Measurements from ENCODE around the gene UPF2.

Gene UPF2

DNA sequence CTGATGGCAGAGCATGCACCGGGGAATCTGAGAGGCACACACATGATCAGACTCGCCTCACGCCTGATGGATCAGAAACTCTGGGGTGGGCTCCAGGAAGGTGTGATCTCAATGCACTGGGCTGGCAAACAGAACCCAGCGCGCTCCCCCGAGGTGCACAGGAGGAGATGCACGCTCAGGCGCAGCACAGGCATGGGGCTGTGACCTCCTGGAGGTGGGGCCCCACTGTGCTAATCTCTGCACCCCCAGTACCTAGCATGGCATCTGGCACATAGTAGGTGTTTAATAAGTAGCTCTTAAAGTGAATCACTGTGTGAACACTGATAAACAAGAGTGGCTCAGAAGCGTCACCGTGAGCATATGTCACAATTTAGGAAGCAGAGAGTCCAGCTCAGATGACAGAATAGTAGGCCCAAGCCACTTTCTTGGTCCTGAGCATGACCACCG, 161.6 kb downstream of the UPF2 start:
- Mint-ChIP-seq H3K36me3 (no peaks in the 10 kb centered on the region), H3K4me1 (ENCODE audit: low read depth) (peaks cover 4% of the 10 kb centered on the region), H3K9me3 (ENCODE audit: low read depth) (no peaks in the 10 kb centered on the region), H3K4me3 (no peak overlapping the region), H3K27me3 (no peaks in the 10 kb centered on the region), H3K27ac (no peak overlapping the region)

DNA sequence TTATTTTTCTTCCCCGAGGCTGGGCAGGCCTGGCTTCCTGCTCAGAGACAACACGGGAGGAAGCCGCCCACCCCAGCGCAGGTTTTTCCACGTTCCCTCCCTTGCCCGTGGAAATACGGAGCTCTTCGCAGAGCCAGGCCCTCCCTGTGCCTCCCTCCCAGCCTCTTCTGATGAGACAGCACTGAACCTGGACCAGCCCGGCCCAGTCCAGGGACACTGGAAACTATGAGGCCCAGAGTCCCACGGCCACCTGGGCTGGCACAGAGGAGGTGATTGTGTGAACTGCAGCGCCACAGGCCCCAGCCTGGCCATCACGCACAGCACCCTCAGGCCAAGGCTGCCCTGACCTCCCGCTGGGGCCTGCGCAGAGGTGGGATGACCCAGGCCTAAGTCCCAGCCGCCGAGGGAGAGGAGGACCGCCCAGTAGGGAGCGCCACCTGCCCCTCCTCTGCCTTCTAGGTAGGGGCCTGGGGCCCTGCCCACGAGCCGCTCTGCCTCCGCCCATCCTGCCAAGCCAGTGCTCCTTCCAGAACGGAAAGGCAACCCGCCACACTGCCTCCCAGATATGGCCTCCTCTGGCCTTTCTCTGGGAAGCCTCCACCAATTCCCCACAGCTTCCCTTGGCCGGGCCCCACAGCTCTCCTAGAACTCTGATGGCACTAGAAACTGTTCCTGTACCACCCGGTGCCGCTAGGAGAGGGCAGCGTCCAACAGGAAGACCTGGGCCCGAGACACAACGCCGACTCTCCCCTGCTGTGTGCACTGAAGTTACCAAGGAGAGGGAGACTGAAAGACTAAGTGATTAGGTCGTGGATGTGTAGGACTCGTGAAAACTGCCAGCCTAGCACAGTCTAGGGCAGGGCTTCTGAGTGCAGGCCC, 162.2 kb downstream of the UPF2 start:
- no peak overlapping the region for H3K4me3 Mint-ChIP-seq
- H3K9me3 Mint-ChIP-seq (ENCODE audit: low read depth), result no peaks in the 10 kb centered on the region
- no peaks in the 10 kb centered on the region for H3K27me3 Mint-ChIP-seq
- H3K36me3 Mint-ChIP-seq, result no peaks in the 10 kb centered on the region
- H3K27ac Mint-ChIP-seq, result no peak overlapping the region
- peaks cover 4% of the 10 kb centered on the region for H3K4me1 Mint-ChIP-seq (ENCODE audit: low read depth)

DNA sequence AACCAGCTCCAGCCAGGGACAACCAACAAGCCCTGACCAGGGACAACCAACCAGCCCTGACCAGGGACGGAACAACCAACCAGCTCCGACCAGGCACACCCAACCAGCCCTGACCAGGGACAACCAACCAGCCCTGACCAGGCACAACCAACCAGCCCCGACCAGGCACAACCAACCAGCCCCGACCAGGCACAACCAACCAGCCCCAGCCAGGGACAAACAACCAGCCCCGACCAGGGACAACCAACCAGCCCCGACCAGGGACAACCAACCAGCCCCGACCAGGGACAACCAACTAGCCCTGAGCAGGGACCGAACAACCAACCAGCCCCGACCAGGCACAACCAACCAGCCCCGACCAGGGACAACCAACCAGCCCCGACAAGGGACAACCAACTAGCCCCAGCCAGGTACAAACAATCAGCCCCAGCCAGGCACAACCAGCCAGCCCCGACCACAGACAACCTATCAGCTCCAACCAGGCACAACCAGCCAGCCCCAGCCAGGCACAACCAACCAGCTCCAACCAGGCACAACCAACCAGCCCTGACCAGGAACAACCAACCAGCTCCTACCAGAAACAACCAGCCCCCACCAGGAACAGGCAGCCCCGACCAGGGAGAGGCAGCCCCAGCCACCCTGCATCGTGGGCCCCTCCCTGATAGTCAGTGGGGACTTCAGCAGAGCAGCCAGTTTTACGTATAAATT, 163.1 kb downstream of the UPF2 start:
- Mint-ChIP-seq H3K4me1 (ENCODE audit: low read depth) (peaks cover 12% of the 10 kb centered on the region), H3K9me3 (ENCODE audit: low read depth) (no peaks in the 10 kb centered on the region), H3K4me3 (no peak overlapping the region), H3K36me3 (no peaks in the 10 kb centered on the region), H3K27me3 (no peaks in the 10 kb centered on the region), H3K27ac (no peak overlapping the region)

DNA sequence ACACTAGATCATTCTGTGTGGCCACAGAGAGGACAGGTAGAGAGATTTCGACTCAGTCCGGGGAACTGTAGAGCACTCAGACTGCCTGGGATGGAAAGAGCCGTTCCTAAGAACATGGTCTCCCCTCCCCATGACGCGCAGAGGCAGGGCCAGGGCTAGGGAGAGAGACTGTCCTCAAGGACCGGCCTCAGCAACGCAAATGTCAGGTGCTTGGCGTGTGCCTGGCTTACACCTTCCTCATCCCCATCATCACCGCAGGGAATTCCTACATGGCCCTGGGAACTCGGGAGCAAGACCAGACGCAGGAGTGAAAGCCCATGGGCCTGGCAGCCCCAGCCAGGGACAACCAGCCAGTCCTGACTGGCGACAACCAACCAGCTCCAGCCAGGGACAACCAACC, 163.8 kb downstream of the UPF2 start:
- no peaks in the 10 kb centered on the region for H3K27me3 Mint-ChIP-seq
- H3K27ac Mint-ChIP-seq, result no peak overlapping the region
- H3K4me3 Mint-ChIP-seq, result no peak overlapping the region
- H3K36me3 Mint-ChIP-seq, result no peaks in the 10 kb centered on the region
- no peaks in the 10 kb centered on the region for H3K9me3 Mint-ChIP-seq (ENCODE audit: low read depth)
- H3K4me1 Mint-ChIP-seq (ENCODE audit: low read depth), result peaks cover 17% of the 10 kb centered on the region

DNA sequence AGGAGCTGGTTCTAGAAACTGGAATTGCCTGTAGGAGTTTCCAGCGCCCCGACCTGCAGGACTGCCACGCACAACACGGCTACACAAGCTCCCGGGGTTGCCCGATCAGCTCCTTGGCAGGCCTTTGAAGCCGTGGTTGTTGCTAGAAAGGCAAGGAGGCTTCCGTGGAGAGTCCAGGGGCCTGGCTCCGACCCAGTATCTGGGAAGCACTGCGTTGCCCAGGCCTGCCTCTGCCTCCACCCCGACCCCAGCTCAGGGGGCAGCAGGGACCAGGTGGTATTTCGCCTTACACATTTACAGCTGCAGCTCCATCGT, 165.1 kb downstream of the UPF2 start:
- peaks cover 2% of the 10 kb centered on the region for H3K27me3 Mint-ChIP-seq
- no peaks in the 10 kb centered on the region for H3K9me3 Mint-ChIP-seq (ENCODE audit: low read depth)
- H3K27ac Mint-ChIP-seq, result no peak overlapping the region
- H3K4me3 Mint-ChIP-seq, result no peak overlapping the region
- no peaks in the 10 kb centered on the region for H3K36me3 Mint-ChIP-seq
- peaks cover 14% of the 10 kb centered on the region for H3K4me1 Mint-ChIP-seq (ENCODE audit: low read depth)

DNA sequence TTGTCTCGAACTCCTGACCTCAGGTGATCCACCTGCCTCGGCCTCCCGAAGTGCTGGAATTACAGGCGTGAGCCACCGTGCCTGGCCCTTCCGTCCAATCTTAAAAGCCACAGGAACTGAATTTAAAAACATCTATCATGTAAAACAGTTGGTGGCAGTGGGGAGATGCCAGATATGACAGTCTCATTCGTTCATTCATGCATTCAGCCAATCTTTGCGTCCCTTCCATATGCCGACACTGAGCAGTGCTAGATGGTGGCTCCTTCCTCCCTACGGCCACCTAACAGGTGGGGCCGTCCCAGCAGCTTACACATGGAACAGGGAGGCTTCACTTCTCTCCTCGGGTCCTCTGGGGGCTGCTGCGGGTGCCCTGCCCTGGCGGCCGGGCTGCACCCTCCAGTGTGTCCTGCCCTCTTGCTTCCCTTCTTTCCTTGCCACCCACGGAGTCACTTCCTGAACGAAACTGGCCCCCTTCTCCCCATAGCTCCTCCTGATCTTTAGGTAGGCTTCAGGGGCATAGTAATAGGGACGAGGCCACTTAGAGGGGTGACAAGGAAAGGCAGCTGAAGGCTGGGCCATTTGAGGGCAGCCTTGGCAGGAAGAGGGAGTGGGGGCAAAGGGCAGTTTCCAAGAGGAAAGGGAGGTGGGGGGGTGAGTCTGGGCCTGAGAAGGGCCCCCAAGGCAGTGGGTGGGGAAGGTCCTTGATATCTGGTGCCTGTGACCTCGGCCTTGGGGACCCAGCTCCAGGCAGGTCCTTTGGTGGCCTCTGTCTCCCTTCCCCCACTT, 165.6 kb downstream of the UPF2 start:
- H3K36me3 Mint-ChIP-seq, result no peaks in the 10 kb centered on the region
- peaks cover 2% of the 10 kb centered on the region for H3K27me3 Mint-ChIP-seq
- H3K27ac Mint-ChIP-seq, result no peak overlapping the region
- H3K4me3 Mint-ChIP-seq, result no peak overlapping the region
- no peaks in the 10 kb centered on the region for H3K9me3 Mint-ChIP-seq (ENCODE audit: low read depth)
- H3K4me1 Mint-ChIP-seq (ENCODE audit: low read depth), result peaks cover 15% of the 10 kb centered on the region

DNA sequence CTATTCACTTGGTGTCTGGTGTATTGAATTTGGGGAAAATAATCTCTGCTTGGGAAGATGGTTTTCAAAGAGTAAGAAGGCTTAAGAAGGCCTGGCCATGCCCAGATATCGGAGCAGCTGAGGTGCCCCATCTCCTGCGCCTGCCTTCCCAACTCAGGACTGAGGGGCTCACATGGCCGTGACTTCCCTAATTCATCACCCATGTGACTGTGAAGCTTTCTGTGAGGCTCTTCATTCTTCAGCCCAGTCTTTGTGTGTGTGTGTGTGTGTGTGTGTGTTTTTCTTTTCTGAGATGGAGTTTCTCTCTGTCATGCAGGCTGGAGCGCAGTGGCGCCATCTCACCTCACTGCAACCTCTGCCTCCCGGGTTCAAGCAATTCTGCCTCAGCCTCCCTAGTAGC, 166.3 kb downstream of the UPF2 start:
- H3K27me3 Mint-ChIP-seq, result peaks cover 2% of the 10 kb centered on the region
- peaks cover 22% of the 10 kb centered on the region for H3K4me1 Mint-ChIP-seq (ENCODE audit: low read depth)
- H3K9me3 Mint-ChIP-seq (ENCODE audit: low read depth), result no peaks in the 10 kb centered on the region
- H3K27ac Mint-ChIP-seq, result no peak overlapping the region
- H3K36me3 Mint-ChIP-seq, result no peaks in the 10 kb centered on the region
- no peak overlapping the region for H3K4me3 Mint-ChIP-seq

DNA sequence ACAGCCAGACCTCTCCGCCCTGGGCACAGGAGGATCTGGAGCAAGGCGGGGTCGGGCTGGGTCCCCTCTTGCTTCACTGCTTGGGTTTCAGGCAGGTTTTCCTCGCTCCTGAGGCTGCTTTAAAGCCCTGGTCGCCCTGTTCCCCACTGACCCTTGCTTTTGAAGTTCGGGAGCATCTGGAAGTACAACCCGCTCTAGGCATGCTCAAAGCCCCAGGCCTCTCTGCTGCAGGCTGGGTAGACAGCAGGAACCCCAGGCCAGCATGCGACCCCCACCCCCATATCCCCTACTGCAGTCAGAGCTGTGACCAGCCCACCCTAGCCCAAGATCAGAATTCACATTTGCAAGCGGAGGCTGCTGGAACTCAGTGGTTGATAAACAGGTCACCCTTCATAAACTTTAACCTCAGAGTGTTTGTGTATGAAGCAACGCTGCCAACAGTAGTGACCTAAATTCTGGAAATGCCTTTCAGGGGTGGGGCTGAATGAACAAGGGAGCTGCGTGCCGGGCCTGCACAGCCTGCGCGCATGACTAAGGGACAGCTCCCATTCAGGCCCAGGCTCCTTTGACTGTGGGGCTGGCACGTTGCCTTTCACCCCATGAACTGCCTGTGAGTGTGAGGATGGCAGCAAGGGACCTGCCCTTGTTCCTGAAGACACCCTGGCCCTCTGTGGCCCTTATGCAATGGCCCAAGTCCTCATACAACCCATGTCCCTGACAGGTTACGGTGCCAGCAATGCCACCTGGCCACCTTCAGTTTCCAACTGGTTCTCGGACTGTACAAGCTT, 166.9 kb downstream of the UPF2 start:
- peaks cover 25% of the 10 kb centered on the region for H3K4me1 Mint-ChIP-seq (ENCODE audit: low read depth)
- H3K36me3 Mint-ChIP-seq, result no peaks in the 10 kb centered on the region
- H3K27ac Mint-ChIP-seq, result no peak overlapping the region
- no peak overlapping the region for H3K4me3 Mint-ChIP-seq
- H3K27me3 Mint-ChIP-seq, result peaks cover 2% of the 10 kb centered on the region
- no peaks in the 10 kb centered on the region for H3K9me3 Mint-ChIP-seq (ENCODE audit: low read depth)

DNA sequence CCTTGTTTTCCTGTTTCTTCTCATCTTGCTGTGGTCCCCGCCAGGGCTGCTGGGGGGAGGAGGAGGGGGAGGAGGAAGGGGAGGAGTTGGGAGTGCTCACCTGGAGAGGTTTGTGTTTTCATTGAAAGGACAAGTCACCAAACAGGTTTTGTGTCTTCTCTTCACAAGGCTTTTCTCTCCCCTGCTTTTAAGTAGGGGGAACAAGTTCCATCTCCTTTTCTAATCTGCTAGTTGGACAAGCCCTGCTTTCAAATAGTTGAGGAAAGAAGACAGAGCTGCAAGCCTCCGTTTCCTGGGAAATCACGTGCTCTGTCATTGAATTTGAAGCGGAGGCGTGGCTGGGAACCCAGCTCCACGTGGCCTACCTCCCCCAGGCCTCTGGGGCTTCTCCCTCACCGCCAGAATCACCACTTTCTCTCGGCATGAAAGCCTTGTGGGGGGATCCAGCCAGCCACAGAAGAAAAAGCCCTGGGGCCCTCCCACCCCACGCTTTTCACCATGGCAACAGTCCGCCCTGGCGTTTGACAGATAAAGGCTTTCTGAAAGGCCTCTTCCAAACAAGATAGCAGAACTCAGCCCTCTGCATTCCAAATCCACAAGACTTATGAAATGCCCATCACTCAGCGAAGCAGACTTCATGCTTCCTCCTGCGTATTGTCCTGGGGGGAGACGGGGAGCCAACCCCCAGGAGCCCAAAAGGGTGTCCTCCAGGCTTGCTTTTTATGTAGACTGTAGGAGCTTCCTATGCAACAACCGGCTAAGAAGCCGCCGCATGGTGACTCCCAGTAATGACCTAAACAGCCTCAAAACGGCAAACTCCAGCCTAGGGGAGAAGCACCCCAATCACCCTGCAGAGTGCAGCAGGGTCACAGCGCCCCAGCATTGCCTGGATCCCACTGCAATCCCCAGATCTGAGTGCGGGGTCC, 167.8 kb downstream of the UPF2 start:
- no peaks in the 10 kb centered on the region for H3K36me3 Mint-ChIP-seq
- H3K27me3 Mint-ChIP-seq, result peaks cover 2% of the 10 kb centered on the region
- H3K4me1 Mint-ChIP-seq (ENCODE audit: low read depth), result peaks cover 25% of the 10 kb centered on the region
- H3K9me3 Mint-ChIP-seq (ENCODE audit: low read depth), result no peaks in the 10 kb centered on the region
- peak overlapping the region; percentile 14 for H3K4me3 Mint-ChIP-seq
- peak overlapping the region; percentile 61 for H3K27ac Mint-ChIP-seq

DNA sequence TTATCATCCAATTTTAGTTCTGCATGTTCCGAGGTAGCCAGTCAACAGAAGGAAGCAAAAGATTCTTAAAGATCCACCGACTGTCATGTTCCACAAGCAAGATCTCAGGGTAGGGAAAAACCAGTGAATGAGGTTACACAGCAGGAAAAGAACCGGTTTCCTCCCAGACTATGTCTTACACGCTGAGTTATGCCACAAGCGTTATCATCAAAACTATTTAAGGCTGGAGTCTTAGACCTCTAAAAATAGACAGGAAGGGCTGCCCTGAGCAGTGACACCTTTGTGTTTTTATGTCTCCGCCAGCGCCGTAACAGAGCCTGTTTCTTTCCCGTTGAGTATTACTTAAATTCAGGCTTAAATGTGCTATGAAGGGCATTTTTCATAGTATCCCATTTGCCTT, 171.1 kb downstream of the UPF2 start:
- no peaks in the 10 kb centered on the region for H3K36me3 Mint-ChIP-seq
- H3K4me3 Mint-ChIP-seq, result no peak overlapping the region
- H3K4me1 Mint-ChIP-seq (ENCODE audit: low read depth), result peaks cover 25% of the 10 kb centered on the region
- peaks cover 2% of the 10 kb centered on the region for H3K27me3 Mint-ChIP-seq
- no peak overlapping the region for H3K27ac Mint-ChIP-seq
- no peaks in the 10 kb centered on the region for H3K9me3 Mint-ChIP-seq (ENCODE audit: low read depth)

DNA sequence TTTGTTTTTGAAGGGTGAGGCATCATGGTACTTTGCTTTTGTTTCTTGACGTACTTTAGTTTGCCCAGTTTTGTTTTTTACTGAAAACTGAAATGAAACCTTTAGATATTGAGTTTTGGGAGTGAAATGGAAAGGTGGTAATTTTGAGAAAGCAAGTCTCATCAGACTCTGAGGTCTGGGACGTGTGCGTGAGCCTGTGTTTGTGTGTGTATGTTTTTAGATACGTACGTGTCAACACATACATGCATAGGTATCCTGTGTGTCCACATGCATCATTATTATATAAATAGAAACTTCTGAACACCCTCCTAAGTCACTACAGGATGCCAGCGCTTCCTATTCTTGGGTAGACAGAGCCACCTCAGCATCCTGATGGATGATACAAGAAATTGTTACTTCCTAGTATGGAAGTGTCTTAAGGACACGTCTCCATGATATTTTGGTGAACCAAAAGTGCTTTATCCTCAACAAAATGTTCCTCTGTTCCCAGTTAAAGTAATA, 171.7 kb downstream of the UPF2 start:
- peaks cover 2% of the 10 kb centered on the region for H3K27me3 Mint-ChIP-seq
- no peak overlapping the region for H3K27ac Mint-ChIP-seq
- peaks cover 25% of the 10 kb centered on the region for H3K4me1 Mint-ChIP-seq (ENCODE audit: low read depth)

DNA sequence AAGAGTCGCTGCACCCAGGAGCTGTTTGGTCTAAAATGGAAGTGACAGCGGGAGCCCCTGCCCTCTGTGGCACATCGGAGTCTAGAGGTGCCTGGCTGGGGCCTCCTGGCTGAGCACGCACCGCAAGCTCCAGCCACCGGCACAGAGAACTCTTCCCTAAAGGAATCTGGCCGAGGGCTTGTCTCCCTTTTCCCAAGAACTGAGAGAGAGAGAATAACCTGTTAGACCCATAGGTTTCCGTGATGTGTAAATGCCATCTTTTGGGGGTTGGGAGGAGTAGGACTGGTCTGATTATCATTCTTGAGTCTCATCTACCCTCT, 172.2 kb downstream of the UPF2 start:
- Mint-ChIP-seq H3K27me3 (peaks cover 2% of the 10 kb centered on the region), H3K4me1 (ENCODE audit: low read depth) (peaks cover 25% of the 10 kb centered on the region)

More for the DNA sequence above, 171.7 kb downstream of the UPF2 start:
- Mint-ChIP-seq H3K9me3 (ENCODE audit: low read depth) (no peaks in the 10 kb centered on the region), H3K4me3 (no peak overlapping the region), H3K36me3 (no peaks in the 10 kb centered on the region)

More for the DNA sequence above, 172.2 kb downstream of the UPF2 start:
- no peak overlapping the region for H3K27ac Mint-ChIP-seq
- H3K4me3 Mint-ChIP-seq, result no peak overlapping the region
- H3K9me3 Mint-ChIP-seq (ENCODE audit: low read depth), result no peaks in the 10 kb centered on the region
- no peaks in the 10 kb centered on the region for H3K36me3 Mint-ChIP-seq
